Thoracic aorta (tissue), 2 donors: ENCODE results near the gene NFU1. TPM values are rescaled to one million over a fixed set of nuclear protein-coding genes. Genes with fewer than 3 reads are reported as not detected.

Source experiments
- ATAC-seq: fragments of 150-250 bp; one replicate; pipeline ENCODE4 v1.8.0; 2017; ENCODE audit warnings: low read depth; ENCODE audit not compliant: insufficient number of reproducible peaks, low FRiP score
- DNase-seq: peaks from one replicate; pipeline ENCODE4 v3.0.0-alpha.2; 2020; ENCODE audit warnings: low spot score
- H3K27ac ChIP-seq, 2 donors: fragments of 200-600 bp; sonication (generic); 1 replicate in 1 of 2; 2 replicates in 1 of 2; pipeline ENCODE4 v1.5.1; 2016; ENCODE audit warnings: mild to moderate bottlenecking in 2 of 2, moderate library complexity in 2 of 2
- H3K27me3 ChIP-seq: fragments of 200-600 bp; sonication (generic); replicated peaks from 2 replicates; pipeline ENCODE4 v1.6.0; 2016; ENCODE audit warnings: mild to moderate bottlenecking; ENCODE audit not compliant: insufficient read depth
- H3K36me3 ChIP-seq: fragments of 200-600 bp; sonication (generic); one replicate; pipeline ENCODE4 v1.5.1; 2016
- H3K4me1 ChIP-seq, 2 donors: fragments of 200-600 bp; sonication (generic); 1 replicate in 1 of 2; 2 replicates in 1 of 2; pipeline versions ENCODE4 v1.5.1 to v1.6.0; 2016; ENCODE audit warnings: low read depth in 2 of 2, mild to moderate bottlenecking in 1 of 2; ENCODE audit not compliant: control insufficient read depth in 1 of 2
- H3K4me3 ChIP-seq: fragments of 200-600 bp; sonication (generic); 2 replicates; pipeline ENCODE4 v1.5.1; 2016; ENCODE audit warnings: mild to moderate bottlenecking
- H3K9me3 ChIP-seq: fragments of 200-600 bp; sonication (generic); 2 replicates; pipeline ENCODE4 v1.5.1; 2016
- CTCF ChIP-seq: fragments of 200-600 bp; sonication (generic); IDR thresholded peaks from one replicate; pipeline ENCODE4 v1.5.1; 2019; ENCODE audit warnings: antibody characterized with exemption
- total RNA-seq, 2 donors: library from RNA; depleted of rRNA; stranded (reverse); fragments of >200 nt; gene quantifications; one replicate each; pipeline versions ENCODE4 v1.1.0 to v1.2.3, GENCODE V29; 2016

Gene NFU1
- total RNA-seq, 2 donors from 2014 or later: 44.6 to 51.6 TPM

- Histone ChIP-seq H3K4me3 (no peak overlapping the region), H3K4me1 (peaks cover 0 to 22% of the 10 kb centered on the region in 2 donors), H3K27ac (no peak overlapping the region), H3K27me3 (no peaks in the 10 kb centered on the region), H3K9me3 (no peaks in the 10 kb centered on the region), H3K36me3 (peaks cover 16% of the 10 kb centered on the region)
- no peak for ATAC-seq
- no peak for TF ChIP-seq CTCF
- no peak for DNase-seq
Observed at GRCh38 chr2:69469375-69469774, 32.1 kb upstream of the NFU1 start.

GRCh38 chr2:69466728-69467127 lies 29.5 kb upstream of the NFU1 start:
- no peaks in the 10 kb centered on the region for H3K9me3 ChIP-seq
- peaks cover 16% of the 10 kb centered on the region for H3K36me3 ChIP-seq
- no peak for TF ChIP-seq CTCF
- no peaks in the 10 kb centered on the region for H3K27me3 ChIP-seq
- H3K4me1 ChIP-seq: peaks cover 0 to 19% of the 10 kb centered on the region in 2 donors
- no peak for ATAC-seq
- no peak for DNase-seq
- H3K27ac ChIP-seq: no peak overlapping the region
- no peak overlapping the region for H3K4me3 ChIP-seq

GRCh38 chr2:69465513-69466456 lies 28.6 kb upstream of the NFU1 start:
- H3K27ac ChIP-seq: no peak overlapping the region
- no peak for TF ChIP-seq CTCF
- DNase-seq (no peak), ATAC-seq (no peak)
- H3K27me3 ChIP-seq: no peaks in the 10 kb centered on the region
- H3K9me3 ChIP-seq: no peaks in the 10 kb centered on the region
- H3K4me1 ChIP-seq: peaks cover 0 to 10% of the 10 kb centered on the region in 2 donors
- peaks cover 16% of the 10 kb centered on the region for H3K36me3 ChIP-seq
- H3K4me3 ChIP-seq: no peak overlapping the region

- no peak for DNase-seq
Observed at GRCh38 chr2:69464575-69464974, 27.3 kb upstream of the NFU1 start.

More at GRCh38 chr2:69464575-69464974, 27.3 kb upstream of the NFU1 start:
- TF ChIP-seq CTCF: no peak
- no peak overlapping the region for H3K27ac ChIP-seq
- H3K9me3 ChIP-seq: no peaks in the 10 kb centered on the region
- no peak for ATAC-seq
- no peak overlapping the region for H3K4me3 ChIP-seq
- H3K27me3 ChIP-seq: no peaks in the 10 kb centered on the region
- H3K36me3 ChIP-seq: peaks cover 16% of the 10 kb centered on the region
- peaks cover 0 to 4% of the 10 kb centered on the region in 2 donors for H3K4me1 ChIP-seq
